AG04449 (cell line): ENCODE results near the gene STARD8.

ENCODE experiments used
- CTCF ChIA-PET: fragments of 350-600 bp; formaldehyde crosslinking; extraction: SDS; loops from one replicate; lab custom pipeline; 2021; ENCODE audit warnings: antibody characterized with exemption; lab: Yijun Ruan, JAX
- POLR2A ChIA-PET: fragments of 400-600, 350-600 bp; formaldehyde crosslinking; extraction: SDS; loops from one replicate; lab custom pipeline; 2020; ENCODE audit warnings: antibody characterized with exemption, inconsistent platforms; lab: Yijun Ruan, JAX
- DNase-seq: peaks from one replicate; pipeline ENCODE4 v3.0.0-alpha.2; 2010; ENCODE audit warnings: low read depth, low spot score
- H3K4me3 ChIP-seq: 2 replicates; pipeline ENCODE4 v1.5.1; 2011; ENCODE audit warnings: low read depth, mild to moderate bottlenecking, control low read depth, low read length
- CTCF ChIP-seq: IDR thresholded peaks from one replicate; pipeline ENCODE4 v1.5.1; 2011; ENCODE audit warnings: mild to moderate bottlenecking, moderate library complexity, low read length, control low read depth, inconsistent platforms; ENCODE audit not compliant: insufficient read depth; ENCODE audit errors: missing control alignments

STARD8 gene

GRCh38 chrX:68669094-68669860 lies 21.8 kb downstream of the STARD8 start:
- TF ChIP-seq CTCF = no peak
- no peak for DNase-seq
- ChIA-PET CTCF (no interaction called here), POLR2A (no interaction called here)
- H3K4me3 ChIP-seq = no peak overlapping the region

- CTCF ChIA-PET = no interaction called here
- H3K4me3 ChIP-seq = no peak overlapping the region
- DNase-seq = no peak
- POLR2A ChIA-PET = no interaction called here
- TF ChIP-seq CTCF = no peak
Observed at GRCh38 chrX:68669871-68670270, 22.4 kb downstream of the STARD8 start.

GRCh38 chrX:68671221-68671620 lies 23.8 kb downstream of the STARD8 start:
- no peak for TF ChIP-seq CTCF
- DNase-seq = no peak
- H3K4me3 ChIP-seq = no peak overlapping the region
- ChIA-PET CTCF (interaction anchor here (0.8 to 1.0 kb wide), 2 partner anchors 12 to 14 kb away, joined by 3 to 4 read pairs; no protein-coding TSS in a partner anchor), POLR2A (no interaction called here)

GRCh38 chrX:68672581-68673318 lies 25.3 kb downstream of the STARD8 start:
- POLR2A ChIA-PET = no interaction called here

GRCh38 chrX:68675571-68675970 lies 28.1 kb downstream of the STARD8 start:
- no peak overlapping the region for H3K4me3 ChIP-seq
- CTCF ChIA-PET = no interaction called here
- no peak for DNase-seq
- TF ChIP-seq CTCF = no peak
- POLR2A ChIA-PET = no interaction called here

More at GRCh38 chrX:68672581-68673318, 25.3 kb downstream of the STARD8 start:
- DNase-seq = no peak
- TF ChIP-seq CTCF = no peak
- H3K4me3 ChIP-seq = no peak overlapping the region
- CTCF ChIA-PET = interaction anchor here (1.0 kb wide), 1 partner anchor 13 kb away, joined by 3 read pairs; no protein-coding TSS in a partner anchor

GRCh38 chrX:68676335-68676734 lies 28.9 kb downstream of the STARD8 start:
- POLR2A ChIA-PET = no interaction called here

More at GRCh38 chrX:68676335-68676734, 28.9 kb downstream of the STARD8 start:
- DNase-seq = no peak
- no peak for TF ChIP-seq CTCF
- CTCF ChIA-PET = no interaction called here
- H3K4me3 ChIP-seq = no peak overlapping the region
